Coronary artery (tissue), 2 donors: ENCODE results near the gene AK8.

ENCODE experiments used
- DNase-seq: peaks from one replicate; pipeline ENCODE4 v3.0.0-alpha.2; 2017; ENCODE audit warnings: low spot score
- H3K27ac ChIP-seq, 2 donors: fragments of 200-600 bp; sonication (generic); one replicate each; pipeline ENCODE4 v1.5.1; 2016 to 2019
- H3K4me3 ChIP-seq: fragments of 200-600 bp; sonication (generic); 2 replicates; pipeline ENCODE4 v1.5.1; 2016; ENCODE audit warnings: mild to moderate bottlenecking, moderate library complexity
- TF ChIP-seq, protein P1 (sequence below): fragments of 200-600 bp; sonication (generic); IDR thresholded peaks from one replicate; pipeline ENCODE4 v1.5.1; 2019; ENCODE audit warnings: antibody characterized with exemption

AK8 gene

DNA sequence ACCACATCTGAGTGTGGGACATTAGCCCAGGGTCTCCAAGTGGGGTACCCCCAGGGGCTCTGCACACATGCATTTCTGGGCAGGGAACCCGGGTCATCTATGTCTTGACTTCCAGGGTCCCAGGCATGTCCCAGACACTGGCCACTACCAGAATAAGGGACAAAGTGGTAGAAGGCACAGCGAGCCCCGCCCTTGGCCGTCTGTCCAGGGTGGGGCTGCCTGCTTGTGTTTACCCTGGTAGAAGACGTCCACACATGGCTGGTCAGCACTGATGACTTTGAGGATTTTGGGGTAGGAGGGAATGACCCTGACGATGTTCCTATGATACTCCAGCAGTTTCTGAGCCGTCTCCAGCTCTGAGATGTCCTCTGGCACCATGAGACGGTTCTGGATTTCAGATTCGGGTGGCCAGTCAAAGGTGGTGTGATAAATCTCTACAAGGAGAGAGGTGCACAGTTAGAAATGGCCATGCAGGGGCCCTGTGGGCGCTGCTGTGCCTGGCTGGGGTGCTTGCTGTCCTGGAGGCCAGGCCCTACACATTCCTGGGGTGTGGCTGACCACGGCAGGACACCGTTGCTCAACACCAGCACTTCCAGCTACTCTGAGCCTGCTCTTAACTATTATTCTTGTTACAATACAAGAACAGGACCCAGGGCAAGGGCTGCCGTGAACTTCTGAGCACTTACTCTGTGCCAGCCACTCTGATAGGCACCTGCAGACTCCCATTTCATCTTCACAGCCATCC is 51.3 kb downstream of the AK8 start:
- TF ChIP-seq, protein P1, sequence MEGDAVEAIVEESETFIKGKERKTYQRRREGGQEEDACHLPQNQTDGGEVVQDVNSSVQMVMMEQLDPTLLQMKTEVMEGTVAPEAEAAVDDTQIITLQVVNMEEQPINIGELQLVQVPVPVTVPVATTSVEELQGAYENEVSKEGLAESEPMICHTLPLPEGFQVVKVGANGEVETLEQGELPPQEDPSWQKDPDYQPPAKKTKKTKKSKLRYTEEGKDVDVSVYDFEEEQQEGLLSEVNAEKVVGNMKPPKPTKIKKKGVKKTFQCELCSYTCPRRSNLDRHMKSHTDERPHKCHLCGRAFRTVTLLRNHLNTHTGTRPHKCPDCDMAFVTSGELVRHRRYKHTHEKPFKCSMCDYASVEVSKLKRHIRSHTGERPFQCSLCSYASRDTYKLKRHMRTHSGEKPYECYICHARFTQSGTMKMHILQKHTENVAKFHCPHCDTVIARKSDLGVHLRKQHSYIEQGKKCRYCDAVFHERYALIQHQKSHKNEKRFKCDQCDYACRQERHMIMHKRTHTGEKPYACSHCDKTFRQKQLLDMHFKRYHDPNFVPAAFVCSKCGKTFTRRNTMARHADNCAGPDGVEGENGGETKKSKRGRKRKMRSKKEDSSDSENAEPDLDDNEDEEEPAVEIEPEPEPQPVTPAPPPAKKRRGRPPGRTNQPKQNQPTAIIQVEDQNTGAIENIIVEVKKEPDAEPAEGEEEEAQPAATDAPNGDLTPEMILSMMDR = no peak
- no peak overlapping the region for H3K4me3 ChIP-seq
- H3K27ac ChIP-seq = no peak overlapping the region
- no peak for DNase-seq

DNA sequence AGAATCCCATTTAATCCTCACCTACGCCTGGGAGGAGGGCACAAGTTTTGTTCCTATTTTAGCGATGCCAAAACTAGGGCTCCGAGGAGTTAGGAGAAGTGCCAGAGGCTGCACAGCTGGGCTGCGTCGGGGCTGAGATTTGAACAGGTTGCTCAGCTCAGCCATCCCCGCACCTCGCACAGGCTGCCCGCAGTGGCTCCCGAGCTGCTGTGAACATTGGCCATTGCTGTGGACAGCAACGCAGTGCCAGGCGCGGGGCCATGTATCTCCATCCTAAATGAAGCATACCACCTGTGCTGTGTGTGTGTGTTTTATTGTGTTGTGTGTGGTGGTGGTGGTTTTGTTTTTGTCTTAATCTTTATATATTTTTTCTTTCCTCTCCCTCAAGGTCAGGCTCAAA is 52.0 kb downstream of the AK8 start:
- TF ChIP-seq, protein P1 = no peak
- no peak for DNase-seq
- H3K4me3 ChIP-seq = no peak overlapping the region
- no peak overlapping the region for H3K27ac ChIP-seq

DNA sequence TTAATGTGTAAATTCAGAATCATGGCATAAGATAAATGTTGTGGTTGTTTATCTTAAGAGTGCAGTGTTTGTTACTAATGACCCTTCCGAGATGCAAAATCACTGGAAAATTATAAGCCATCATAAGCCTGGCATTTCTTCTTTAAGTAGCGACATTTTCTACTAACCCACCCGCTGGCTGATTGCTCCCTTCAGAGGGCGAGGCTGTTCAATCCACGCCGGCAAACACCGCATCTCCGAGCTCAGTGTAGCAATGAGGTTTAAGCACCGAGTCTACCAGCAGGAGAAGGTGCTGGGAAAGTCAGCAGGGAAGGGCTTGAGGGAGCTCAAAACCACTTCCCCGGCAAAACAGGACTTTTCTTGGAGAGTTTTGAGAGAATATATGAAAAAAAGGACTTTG is 52.7 kb downstream of the AK8 start:
- Histone ChIP-seq H3K4me3 (no peak overlapping the region), H3K27ac (no peak overlapping the region)
- DNase-seq = no peak
- TF ChIP-seq, protein P1 = no peak

DNA sequence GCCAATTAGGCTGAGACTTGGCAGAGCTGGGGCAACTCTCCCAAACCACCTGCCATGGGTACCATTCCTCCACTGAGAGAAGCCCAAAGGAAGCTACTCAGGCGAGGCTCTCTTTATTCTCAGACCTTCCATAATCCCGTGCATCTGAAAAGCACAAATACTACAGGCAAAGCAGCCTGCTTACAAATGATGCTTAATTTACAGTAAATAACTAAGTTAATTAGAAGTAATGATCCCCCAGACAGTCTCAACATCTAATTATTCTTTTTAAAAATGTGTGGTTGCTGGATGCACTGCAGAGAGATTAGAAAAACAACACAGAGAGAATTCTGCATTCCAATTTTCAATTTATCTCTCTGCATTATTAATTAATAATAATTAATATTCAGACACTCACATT is 53.1 kb downstream of the AK8 start:
- no peak for DNase-seq
- TF ChIP-seq, protein P1 = no peak
- no peak overlapping the region for H3K4me3 ChIP-seq
- H3K27ac ChIP-seq = no peak overlapping the region

DNA sequence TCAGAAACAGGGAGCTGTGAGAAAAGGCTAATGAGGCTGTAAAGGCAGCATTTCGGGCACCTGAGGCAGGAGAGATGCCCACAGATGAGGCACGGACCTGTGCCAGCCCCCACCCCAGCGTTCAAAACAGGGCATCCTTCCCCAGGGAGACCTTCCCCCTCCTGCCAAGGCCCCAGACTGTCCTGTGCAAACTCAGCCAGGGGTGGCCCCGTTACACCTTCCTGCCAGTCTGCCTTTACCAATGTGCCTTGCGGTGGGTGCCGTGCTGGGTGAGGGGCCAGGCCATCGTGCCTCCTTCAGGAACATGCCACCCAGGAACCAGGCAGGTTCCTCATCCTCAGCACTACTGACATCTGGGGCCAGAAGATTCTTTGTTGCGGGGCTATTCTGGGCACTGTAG is 53.9 kb downstream of the AK8 start:
- DNase-seq = no peak
- H3K27ac ChIP-seq = no peak overlapping the region
- TF ChIP-seq, protein P1 = no peak
- H3K4me3 ChIP-seq = no peak overlapping the region

DNA sequence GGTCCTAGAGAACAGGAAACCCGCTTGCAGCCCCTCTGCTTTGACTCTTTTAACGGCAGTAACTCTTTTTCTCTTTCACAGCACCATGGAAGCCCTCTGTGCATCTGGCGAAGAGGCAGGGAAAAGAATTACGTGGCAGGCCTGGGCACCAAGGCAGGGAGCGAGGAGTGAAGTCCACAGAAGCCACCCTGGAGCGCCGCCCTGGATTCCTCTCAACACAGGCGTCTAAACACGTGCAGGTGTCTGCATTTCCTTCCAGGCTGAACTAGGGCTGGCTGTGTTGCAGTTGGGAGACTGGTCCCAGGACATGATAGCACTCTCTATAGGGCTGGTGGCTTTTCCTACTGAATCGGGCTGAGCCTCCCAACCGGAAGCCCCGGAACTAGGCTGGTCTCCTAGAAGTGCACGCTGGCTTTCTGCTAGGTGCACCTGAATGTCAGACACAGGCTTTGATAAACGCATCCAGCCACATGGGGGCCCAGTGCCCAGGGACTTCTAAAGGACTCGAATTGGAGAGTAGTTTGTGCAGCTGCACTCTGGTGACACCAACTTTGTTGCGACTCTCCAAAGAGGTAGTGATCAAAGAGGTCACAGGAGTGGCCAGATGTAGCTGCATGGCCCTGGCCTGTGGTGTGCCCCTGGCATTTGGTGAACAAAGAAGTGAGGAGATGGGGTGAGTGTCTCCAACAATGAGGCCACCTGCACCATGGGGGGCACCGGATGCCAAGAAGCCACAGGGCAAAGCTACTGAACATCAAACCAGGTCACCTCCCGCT is 54.5 kb downstream of the AK8 start:
- DNase-seq = no peak
- TF ChIP-seq, protein P1 = no peak
- Histone ChIP-seq H3K27ac (no peak overlapping the region), H3K4me3 (no peak overlapping the region)
